Activated naive CD4-positive, alpha-beta T cell treated with anti-CD3 and anti-CD28 coated beads, Interleukin-2, amount 10 ng/mL, durations not matched to agents 5 hours and 36 hours (primary cell): ENCODE measurements around the gene ZBTB25. TPM values are rescaled to one million over a fixed set of nuclear protein-coding genes. Genes with fewer than 3 reads are reported as not detected.

ENCODE experiments used
- total RNA-seq, 2 experiments: library from RNA; stranded (reverse); gene quantifications; one replicate each; pipeline ENCODE4 v1.2.3, GENCODE V29; 2021

Gene ZBTB25, protein sequence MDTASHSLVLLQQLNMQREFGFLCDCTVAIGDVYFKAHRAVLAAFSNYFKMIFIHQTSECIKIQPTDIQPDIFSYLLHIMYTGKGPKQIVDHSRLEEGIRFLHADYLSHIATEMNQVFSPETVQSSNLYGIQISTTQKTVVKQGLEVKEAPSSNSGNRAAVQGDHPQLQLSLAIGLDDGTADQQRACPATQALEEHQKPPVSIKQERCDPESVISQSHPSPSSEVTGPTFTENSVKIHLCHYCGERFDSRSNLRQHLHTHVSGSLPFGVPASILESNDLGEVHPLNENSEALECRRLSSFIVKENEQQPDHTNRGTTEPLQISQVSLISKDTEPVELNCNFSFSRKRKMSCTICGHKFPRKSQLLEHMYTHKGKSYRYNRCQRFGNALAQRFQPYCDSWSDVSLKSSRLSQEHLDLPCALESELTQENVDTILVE
- 10 to 100 TPM; 37.9 to 38.1 TPM for total RNA-seq

DNA sequence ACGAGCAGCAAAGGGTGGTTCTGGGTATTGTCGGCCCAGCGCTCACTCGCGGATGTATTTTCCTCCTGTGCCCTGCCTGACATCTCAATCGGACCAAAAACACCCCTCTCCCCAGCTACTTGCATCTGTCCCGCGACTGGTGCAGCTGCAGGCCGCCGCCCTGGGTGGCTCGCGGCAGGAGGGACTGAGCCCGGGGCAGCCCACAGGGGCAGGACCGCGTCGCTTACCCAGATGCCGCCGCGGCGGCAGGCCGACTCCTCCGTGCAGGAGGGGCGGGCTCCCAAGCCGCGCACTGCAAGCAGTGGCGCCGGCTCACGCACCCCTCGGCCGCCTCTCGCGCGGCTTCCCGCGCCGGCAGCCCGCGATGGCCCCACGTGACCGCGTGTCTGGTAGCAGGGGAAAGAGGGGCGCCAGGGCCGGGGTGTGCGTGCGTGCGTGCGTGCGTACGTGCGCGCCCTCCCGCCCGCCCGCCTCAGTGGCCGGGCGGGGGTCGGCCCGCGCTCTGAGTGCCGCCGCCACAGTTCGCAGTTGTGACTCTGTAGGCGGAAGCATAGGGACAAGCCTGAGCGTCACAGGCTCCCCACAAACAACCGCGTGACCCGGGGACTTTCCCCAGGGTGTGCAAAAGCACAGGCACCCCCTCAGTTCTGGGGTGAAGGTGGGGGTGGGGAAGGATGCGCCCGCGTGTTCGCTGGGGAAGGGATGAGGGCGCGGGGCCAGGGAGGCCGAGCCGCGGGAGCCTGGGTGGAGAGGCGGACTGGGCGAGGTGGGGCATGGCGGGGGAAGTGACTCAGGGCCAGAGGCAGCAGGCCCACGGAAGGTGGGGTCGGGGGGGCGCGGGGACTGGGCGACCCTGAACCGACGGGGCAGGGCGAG lies at the start of gene ZBTB25:
Gene ZBTB25, minus strand, starts transcription at position 405 of the 876 bp plus-strand sequence. CDS start 13,305 bp downstream, outside the sequence.

DNA sequence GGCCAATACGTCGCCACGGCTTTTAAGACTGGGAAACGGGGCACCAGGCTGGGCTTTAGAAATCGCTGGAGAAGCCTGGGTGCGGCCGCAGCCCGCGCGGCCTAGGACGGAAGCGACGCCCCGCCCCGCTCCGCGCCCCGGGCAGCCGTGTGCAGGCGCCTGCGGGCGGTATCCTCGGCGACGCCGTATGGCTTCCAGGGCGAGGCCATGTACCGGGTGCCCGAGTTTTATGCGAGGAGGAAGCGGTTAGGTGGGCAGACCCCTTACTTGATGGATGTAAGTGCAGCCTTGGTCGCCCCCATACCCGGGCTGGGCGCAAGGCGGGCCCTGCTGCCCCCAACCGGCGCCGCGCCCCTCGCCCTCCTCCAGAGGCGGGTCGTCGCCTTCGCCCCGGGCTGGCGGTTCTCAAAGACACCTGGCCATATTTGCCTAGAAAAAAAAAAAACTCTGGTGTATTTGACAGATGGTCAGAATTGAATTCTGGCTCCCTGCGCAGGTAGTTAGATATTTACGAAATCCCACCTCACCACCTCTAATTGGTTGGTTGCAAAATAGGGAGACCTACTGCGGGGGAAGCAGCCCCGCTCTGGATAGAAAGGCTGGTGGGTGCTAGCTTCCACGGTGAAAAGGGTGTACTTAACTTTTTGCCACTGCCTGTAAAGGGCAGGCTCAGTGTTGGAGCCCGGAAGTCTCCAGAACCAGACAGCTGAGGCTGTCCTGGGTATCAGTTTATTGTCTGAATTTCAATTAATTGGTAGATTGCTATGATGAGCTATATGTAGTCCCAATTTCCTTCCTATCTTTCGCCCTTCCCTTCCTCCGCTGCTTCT lies 46.4 kb upstream of the ZBTB25 start, which contains the start of gene PPP1R36:
Gene PPP1R36, plus strand, starts transcription at position 171 of the 830 bp plus-strand sequence. Its CDS starts 37 bp downstream, at position 208.

DNA sequence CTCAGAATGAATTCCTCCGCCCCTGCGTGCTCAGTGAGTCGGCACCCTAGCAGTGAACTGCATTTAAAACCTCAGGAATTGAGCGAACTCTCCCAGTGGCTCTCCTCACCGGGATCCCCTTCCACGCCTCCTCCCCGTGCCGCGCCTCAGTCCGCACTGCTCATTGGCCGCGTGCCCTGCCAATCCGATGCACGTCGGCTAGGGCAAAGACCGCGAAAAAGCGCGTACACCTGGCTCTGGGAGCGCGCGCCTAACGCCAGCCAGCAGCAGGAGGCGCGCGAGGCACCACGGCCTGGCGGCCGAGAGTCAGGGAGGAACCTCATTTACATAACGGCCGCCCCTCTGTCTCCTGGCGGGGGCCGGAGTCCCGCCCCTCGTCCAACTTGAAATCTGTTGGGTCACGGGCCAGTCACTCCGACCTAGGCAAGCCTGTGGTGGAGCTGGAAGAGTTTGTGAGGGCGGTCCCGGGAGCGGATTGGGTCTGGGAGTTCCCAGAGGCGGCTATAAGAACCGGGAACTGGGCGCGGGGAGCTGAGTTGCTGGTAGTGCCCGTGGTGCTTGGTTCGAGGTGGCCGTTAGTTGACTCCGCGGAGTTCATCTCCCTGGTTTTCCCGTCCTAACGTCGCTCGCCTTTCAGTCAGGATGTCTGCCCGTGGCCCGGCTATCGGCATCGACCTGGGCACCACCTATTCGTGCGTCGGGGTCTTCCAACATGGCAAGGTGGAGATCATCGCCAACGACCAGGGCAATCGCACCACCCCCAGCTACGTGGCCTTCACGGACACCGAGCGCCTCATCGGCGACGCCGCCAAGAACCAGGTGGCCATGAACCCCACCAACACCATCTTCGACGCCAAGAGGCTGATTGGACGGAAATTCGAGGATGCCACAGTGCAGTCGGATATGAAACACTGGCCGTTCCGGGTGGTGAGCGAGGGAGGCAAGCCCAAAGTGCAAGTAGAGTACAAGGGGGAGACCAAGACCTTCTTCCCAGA lies 36.9 kb upstream of the ZBTB25 start, which contains the start of gene HSPA2:
Gene HSPA2, plus strand, starts transcription at position 534 of the 995 bp plus-strand sequence. Its CDS starts 109 bp downstream, at position 643.

DNA sequence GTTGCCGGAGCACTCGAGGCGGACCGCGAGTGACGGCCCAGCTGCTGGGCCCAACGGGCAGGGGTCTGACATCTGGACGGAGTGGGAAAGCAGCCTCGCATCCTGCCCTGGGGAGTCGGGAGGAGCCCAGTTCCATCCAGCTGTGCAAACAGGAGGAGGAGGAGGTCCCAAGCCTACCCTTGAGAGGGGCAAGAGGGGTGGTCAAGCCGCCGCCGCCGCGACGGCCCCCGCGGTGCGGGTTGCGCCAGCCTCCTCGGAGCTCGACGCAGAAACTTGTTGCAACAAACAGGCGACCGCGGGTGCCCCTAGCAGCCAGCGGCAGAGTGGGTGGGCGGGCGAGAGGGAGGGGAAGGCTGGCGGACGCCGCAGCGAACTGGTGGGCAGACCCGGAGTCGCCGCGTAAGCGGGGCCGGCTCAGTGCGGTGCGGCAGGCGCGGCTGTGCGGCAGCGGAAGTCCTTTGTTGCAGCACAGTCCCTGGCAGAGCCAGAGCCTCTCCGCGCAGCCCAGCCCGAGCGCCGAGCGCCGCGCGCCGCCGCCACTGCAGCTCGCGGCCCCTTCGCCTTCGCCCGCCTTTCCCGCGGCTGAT lies 765 bp upstream of the ZBTB25 start, which contains the start of gene ZBTB1:
Gene ZBTB1, plus strand, starts transcription at position 461 of the 587 bp plus-strand sequence. CDS start 16,735 bp downstream, outside the sequence.

DNA sequence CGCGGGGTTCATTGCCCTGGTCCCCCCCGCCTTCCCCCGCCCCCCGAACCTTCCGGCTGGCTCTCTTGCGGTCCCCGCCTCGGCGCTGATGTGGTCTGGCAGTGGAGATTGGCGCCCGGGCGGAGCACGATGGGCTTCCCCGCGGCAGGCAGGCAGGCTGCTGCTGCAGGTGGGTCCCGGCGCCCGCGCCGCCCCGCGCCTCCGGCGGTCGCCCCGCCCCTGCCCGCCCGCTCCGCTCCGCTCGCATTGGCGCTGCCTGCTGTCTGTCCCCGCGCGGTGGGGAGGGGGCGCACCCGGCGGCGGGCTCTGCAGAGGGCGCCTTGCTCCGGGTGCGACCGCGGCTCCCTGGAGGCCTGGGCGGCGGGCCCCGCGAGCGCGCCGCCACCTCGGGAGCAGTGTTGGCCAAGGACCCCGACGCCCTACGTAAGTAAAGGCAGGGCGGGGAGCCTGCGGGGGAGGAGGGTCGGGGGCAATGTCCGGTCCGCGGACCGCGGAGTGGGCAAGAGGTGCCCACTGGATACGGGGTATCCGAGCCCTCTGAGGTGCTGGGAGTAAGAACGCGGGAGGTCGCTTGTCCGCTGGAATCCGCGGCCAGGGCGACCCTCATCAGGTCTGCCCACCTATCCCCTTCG lies 38.3 kb downstream of the ZBTB25 start, which contains the start of gene AKAP5:
Gene AKAP5, plus strand, starts transcription at position 309 of the 632 bp plus-strand sequence. CDS start 2,896 bp downstream, outside the sequence.

Other genes starting within 250 kb of the ZBTB25 start
- gene ESR2, start 209.5 kb downstream of the ZBTB25 start, total RNA-seq, result under 1 TPM in 1 of 2 experiments, not detected in 1; 0.05 TPM
- gene MTHFD1, start 115.5 kb downstream of the ZBTB25 start, total RNA-seq, result 100 to 1,000 TPM; 124 to 129 TPM
- under 1 TPM; 0.50 to 0.67 TPM for gene AKAP5, start 38.3 kb downstream of the ZBTB25 start, total RNA-seq
- 10 to 100 TPM; 90.1 to 91.0 TPM for gene ZBTB1, start 932 bp upstream of the ZBTB25 start, total RNA-seq
- gene HSPA2, start 36.9 kb upstream of the ZBTB25 start, total RNA-seq, result 1 to 10 TPM; 1.9 to 2.4 TPM
- gene PPP1R36, start 46.1 kb upstream of the ZBTB25 start, total RNA-seq, result under 1 TPM in 1 of 2 experiments, not detected in 1; 0.26 TPM
- gene PLEKHG3, start 200.6 kb upstream of the ZBTB25 start, total RNA-seq, result 10 to 100 TPM; 31.1 to 36.1 TPM